Measurements from ENCODE around the gene SURF4.
"Not testable (repeated sequence)": the region's sequence is repeated elsewhere in the genome, so short reads cannot be mapped to it uniquely, and the experiment has no call there.

SURF4 gene

GRCh38 chr9:133397370-133397769 is 21.5 kb upstream of the SURF4 start:
- DNase-seq (ENCODE audit: low read depth) = no peak

DNA sequence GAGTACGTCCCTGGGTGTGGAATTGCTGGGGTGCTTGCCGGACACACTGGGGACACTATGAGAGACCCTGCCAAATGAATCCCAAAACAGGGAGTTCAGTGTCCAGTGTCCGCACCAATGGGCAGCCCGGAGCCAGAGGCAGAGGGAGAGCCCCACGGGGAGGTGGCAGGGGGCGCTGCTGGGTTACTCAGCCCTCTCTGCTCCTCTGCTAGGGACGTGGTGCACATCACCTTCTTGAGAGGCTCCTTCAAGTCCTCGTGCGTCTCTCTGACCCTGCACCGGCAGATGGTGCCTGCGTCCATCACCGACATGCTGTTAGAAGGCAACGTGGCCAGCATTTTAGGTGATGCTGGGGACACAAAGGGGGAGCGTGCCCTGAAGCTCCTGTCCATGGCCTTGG is 21.1 kb upstream of the SURF4 start:
- no peak for DNase-seq (ENCODE audit: low read depth)

- no peak for DNase-seq (ENCODE audit: low read depth)
These were observed 18.9 kb upstream of the SURF4 start for GRCh38 chr9:133394687-133395271.

- DNase-seq (ENCODE audit: low read depth) = no peak
These were observed 17.5 kb upstream of the SURF4 start for GRCh38 chr9:133393399-133393798.

DNA sequence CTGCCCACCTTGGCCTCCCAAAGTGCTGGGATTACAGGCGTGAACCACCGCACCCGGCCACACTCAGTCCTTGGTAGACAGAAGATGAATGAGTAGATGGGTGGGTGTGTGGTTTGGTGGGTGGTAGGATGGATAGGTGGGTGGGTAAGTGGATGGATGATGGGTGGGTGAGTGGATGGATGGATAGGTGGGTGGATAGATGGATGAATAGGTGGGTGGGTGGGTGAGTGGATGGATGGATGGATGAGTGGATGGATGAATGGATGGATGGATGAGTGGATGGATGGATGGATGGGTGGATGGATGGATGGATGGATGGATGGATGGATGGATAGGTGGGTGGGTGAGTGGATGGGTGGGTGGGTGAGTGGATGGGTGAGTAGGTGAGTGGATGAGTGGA is 16.4 kb upstream of the SURF4 start:
- not testable (repeated sequence) for DNase-seq (ENCODE audit: low read depth)

DNA sequence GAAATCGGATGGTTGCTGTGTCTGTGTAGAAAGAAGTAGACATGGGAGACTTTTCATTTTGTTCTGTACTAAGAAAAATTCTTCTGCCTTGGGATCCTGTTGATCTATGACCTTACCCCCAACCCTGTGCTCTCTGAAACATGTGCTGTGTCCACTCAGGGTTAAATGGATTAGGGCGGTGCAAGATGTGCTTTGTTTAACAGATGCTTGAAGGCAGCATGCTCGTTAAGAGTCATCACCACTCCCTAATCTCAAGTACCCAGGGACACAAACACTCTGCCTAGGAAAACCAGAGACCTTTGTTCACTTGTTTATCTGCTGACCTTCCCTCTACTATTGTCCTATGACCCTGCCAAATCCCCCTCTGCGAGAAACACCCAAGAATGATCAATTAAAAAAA is 15.6 kb upstream of the SURF4 start:
- DNase-seq (ENCODE audit: low read depth) = not testable (repeated sequence)

DNA sequence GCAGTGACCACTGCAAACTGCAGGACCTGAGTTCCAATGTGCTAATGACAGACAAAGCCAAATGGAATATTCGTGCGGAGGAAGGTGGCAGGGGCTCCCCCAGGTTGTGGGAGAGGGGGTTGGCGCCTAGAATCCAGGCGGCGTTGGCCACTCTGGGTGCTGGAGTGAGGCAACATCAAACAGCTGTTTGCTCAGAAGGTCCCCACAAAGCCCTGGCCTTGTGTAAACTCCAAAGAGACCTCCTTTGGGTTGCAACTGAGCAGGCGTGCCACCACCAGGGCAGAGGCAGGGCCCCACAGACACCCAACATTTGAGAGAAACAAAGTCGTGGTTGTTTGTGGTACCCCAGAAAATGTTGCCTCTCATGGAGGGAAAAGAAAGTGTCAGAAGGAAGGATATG is 14.9 kb upstream of the SURF4 start:
- DNase-seq (ENCODE audit: low read depth) = no peak

DNA sequence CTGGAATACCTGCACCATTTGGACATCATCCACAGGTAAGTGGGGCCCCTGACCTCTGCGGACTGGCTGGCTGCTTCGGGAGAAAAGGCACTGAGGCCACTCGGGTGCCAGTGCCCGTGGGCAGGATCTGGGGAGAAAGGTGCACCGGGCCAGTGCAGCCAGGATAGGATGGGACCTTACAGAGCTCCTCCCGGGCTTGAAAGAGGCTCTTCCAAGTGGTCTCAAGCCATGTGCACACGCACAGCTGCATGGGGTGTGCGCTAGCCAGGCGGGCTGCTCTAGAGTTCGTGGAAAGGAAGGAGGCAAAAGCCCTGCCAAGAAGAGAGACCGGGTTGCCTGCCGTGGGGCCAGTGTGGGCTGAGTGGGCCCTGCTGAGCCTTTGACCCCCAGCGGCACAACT is 13.7 kb upstream of the SURF4 start:
- DNase-seq (ENCODE audit: low read depth) = no peak

GRCh38 chr9:133389025-133389557 is 13.2 kb upstream of the SURF4 start:
- DNase-seq (ENCODE audit: low read depth) = no peak

DNA sequence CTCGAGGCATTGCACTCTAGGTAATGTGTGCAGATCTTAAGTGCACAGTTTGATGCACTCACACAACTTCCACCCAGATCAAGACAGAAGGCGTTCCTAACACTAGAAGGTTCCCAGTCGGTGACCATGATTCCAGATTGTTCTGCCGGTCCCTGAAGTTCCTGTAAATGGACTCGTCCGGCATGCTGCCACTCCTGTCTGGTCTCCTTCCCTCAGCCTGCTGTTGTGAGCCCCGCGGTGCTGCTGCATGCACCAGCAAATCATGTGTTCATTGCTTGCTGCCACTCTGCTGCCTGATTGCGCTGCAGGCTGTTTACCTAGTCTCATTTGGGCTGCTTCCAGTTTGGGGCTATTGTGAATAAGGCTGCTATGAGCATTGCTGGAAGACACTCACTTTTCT is 11.8 kb upstream of the SURF4 start:
- no peak for DNase-seq (ENCODE audit: low read depth)

GRCh38 chr9:133386338-133386737 is 10.5 kb upstream of the SURF4 start:
- no peak for DNase-seq (ENCODE audit: low read depth)

DNA sequence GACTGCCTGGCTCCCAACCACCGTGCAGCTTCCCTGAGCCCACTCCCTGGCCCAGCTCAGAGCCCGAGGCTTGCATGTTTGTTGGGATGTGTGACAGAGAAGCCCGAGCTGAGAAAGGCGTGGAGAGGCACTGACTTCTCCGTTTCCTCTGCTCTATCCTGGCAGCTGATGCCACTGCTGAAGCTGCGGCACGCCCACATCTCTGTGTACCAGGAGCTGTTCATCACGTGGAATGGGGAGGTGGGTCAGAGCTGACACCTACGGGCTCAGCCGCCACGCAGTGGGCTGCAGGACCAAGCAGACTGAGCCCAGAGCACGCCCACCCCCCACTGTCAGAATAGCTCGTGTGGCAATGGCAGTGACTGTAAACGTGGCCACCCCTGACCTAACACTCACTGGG is 9.6 kb upstream of the SURF4 start:
- no peak for DNase-seq (ENCODE audit: low read depth)

DNA sequence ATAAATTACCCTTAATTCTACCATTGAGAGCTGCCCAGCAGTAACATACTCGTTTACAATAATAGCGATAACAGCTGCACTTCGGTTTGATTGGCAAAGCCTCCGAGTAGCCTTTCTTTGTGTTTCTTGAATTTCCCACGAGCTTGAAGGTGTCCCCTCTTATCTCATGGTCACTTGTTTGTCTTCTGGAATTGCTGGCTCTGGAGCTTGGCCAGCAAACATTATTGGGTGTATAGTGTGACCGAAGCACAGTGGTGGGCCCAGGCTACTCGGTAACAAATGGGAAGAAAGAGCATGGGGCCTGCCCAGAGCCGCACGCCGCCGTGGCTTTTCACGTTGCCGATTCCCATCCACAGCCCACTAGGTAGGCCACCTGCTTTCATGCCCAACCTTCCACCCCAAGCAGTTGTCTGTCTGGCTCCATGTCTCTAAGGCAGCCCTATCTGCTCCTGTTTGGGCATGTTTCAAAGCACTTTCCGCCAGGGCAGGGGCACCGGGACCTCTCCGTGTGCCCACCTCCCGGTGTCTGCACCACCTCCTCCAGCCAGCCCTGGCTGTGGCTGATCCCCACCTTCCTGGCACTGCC is 9.0 kb upstream of the SURF4 start:
- DNase-seq (ENCODE audit: low read depth) = no peak

DNA sequence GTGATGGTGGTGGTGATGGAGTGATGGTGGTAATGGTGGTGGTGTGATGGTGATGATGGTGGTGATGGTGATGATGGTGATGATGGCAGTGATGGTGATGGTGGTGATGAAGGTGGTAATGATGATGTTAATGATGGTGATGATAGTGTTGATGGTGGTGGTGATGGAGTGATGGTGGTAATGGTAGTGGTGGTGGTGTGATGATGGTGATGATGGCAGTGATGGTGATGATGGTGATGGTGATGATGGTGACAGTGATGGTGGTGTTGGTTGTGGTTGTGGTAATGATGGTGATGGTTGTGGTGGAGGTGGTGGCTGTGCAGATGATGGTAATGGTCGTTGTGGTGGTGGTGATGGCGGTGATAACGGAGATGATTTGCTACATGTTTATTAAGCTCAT is 7.6 kb upstream of the SURF4 start:
- DNase-seq (ENCODE audit: low read depth) = no peak

- no peak for DNase-seq (ENCODE audit: low read depth)
These were observed 6.8 kb upstream of the SURF4 start for GRCh38 chr9:133382507-133383141.

- DNase-seq (ENCODE audit: low read depth) = no peak
These were observed 4.9 kb upstream of the SURF4 start for GRCh38 chr9:133380734-133381133.

DNA sequence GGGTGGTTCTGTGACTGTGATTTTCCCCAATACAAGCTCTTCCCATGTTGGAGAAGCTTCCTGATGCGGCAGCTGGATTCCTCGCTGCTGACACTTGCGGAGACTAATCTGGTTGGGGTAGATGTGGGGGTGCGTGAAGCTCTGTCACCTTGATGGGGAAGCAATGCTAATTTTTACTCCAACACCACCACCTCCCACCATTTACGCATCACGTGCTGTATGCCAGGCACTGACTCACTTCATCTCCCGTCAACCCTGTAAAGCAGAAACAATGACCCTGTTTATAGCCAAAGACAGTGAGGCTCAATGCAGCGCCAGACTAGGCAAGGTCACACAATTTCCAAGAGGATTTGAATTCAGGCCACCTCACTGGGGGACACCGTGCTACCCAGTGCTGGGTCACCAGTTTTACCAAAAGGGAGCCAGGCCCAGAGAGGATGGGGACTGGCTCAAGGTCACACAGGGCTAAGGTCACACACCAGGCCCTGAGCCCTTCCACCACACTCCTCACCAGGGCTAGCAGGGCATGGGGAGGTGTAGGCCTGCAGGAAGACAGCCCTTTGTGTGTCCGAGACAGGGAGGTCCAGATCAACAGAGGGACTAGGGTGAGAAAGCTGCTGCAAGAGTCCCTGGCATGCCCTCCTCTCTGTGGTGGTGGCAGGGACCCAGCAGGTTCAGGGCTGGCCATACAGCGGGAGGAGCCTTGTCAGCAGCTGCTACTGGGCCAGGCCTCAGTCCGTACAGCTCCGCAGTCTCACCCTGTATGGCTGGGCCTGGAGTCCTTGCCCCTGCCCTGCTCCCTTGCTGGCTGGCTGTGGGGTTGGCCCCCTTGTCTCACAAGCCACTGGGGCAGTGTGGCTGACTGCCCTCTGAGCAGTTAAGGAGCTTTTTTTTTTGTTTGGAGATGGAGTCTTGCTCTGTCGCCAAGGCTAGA is 3.6 kb upstream of the SURF4 start:
- no peak for DNase-seq (ENCODE audit: low read depth)

GRCh38 chr9:133378408-133378962 is 2.6 kb upstream of the SURF4 start:
- DNase-seq (ENCODE audit: low read depth) = no peak

- DNase-seq (ENCODE audit: low read depth) = no peak
These were observed 1.9 kb upstream of the SURF4 start for GRCh38 chr9:133377721-133378216.

DNA sequence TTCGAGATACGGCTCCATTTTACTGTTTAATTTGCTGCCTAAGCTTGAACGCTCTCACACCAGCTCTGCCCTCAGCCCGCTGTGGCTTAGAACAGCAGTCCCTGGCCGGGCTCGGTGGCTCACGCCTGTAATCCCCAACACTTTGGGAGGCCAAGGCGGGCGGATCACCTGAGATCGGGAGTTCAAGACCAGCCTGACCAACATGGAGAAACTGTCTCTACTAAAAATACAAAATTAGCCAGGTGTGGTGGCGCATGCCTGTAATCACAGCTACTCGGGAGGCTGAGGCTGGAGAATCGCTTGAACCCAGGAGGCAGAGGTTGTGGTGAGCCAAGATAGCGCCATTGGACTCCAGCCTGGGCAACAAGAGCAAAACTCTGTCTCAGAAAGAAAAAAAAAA is 1.4 kb upstream of the SURF4 start:
- not testable (repeated sequence) for DNase-seq (ENCODE audit: low read depth)

- DNase-seq (ENCODE audit: low read depth) = no peak
These were observed 640 bp downstream of the SURF4 start for GRCh38 chr9:133375116-133375723.

All from HS-27A (cell line).